GM12891 (cell line): Measurements from ENCODE around the gene TSEN2.
"Not testable (repeated sequence)": the region's sequence is repeated elsewhere in the genome, so short reads cannot be mapped to it uniquely, and the experiment has no call there.

Experiments used
- DNase-seq: peaks from one replicate; pipeline ENCODE4 v3.0.0; 2011; ENCODE audit warnings: low spot score; ENCODE audit not compliant: insufficient read length
- FAIRE-seq: peaks from 2 replicates; lab custom pipeline; 2011; peaks lifted over from hg19 to GRCh38; lab: Jason Lieb, UNC
- PAX5 ChIP-seq: IDR thresholded peaks from 2 replicates; pipeline ENCODE4 v1.6.1; 2011; ENCODE audit warnings: low read length, moderate library complexity, mild to moderate bottlenecking; ENCODE audit not compliant: insufficient read depth, severe bottlenecking
- POLR2A ChIP-seq: IDR thresholded peaks from 2 replicates; pipeline ENCODE4 v1.6.1; 2011; ENCODE audit warnings: low read depth, low read length, control low read depth
- POLR2AphosphoS5 ChIP-seq: IDR thresholded peaks from 2 replicates; pipeline ENCODE4 v1.6.1; 2011; ENCODE audit warnings: low read depth, low read length, control low read depth
- POU2F2 ChIP-seq: IDR thresholded peaks from 2 replicates; pipeline ENCODE4 v1.6.1; 2011; ENCODE audit warnings: low read depth, mild to moderate bottlenecking, control low read depth, low read length, moderate library complexity
- SPI1 ChIP-seq: IDR thresholded peaks from 2 replicates; pipeline ENCODE4 v1.6.1; 2011; ENCODE audit warnings: low read depth, low read length, control low read depth
- TAF1 ChIP-seq: IDR thresholded peaks from 2 replicates; pipeline ENCODE4 v1.6.1; 2011; ENCODE audit warnings: low read depth, low read length, control low read depth

Gene TSEN2

GRCh38 chr3:12472000-12472610 is 12.2 kb upstream of the TSEN2 start:
- DNase-seq: no peak
- no peak for TF ChIP-seq POU2F2
- no peak for TF ChIP-seq POLR2A
- no peak for TF ChIP-seq TAF1
- TF ChIP-seq PAX5: no peak
- no peak for TF ChIP-seq SPI1
- TF ChIP-seq POLR2AphosphoS5: no peak
- FAIRE-seq: no peak

- TF ChIP-seq POU2F2 (no peak), TAF1 (no peak), POLR2A (no peak), PAX5 (no peak), POLR2AphosphoS5 (no peak), SPI1 (no peak)
- FAIRE-seq (no peak), DNase-seq (no peak)
Observed at GRCh38 chr3:12472796-12473195, 11.5 kb upstream of the TSEN2 start.

GRCh38 chr3:12473511-12473910 is 10.8 kb upstream of the TSEN2 start:
- DNase-seq (no peak), FAIRE-seq (no peak)
- TF ChIP-seq POU2F2: no peak
- TF ChIP-seq TAF1: no peak
- no peak for TF ChIP-seq SPI1
- no peak for TF ChIP-seq PAX5
- no peak for TF ChIP-seq POLR2A
- no peak for TF ChIP-seq POLR2AphosphoS5

GRCh38 chr3:12476238-12476897 is 7.9 kb upstream of the TSEN2 start:
- DNase-seq: no peak
- TF ChIP-seq TAF1: no peak
- TF ChIP-seq POLR2A: no peak
- TF ChIP-seq POU2F2: no peak
- no peak for TF ChIP-seq PAX5
- TF ChIP-seq SPI1: no peak
- no peak for TF ChIP-seq POLR2AphosphoS5
- FAIRE-seq: no peak

- no peak for TF ChIP-seq PAX5
- TF ChIP-seq POLR2AphosphoS5: no peak
- TF ChIP-seq SPI1: no peak
- no peak for TF ChIP-seq POLR2A
- TF ChIP-seq POU2F2: no peak
- DNase-seq (no peak), FAIRE-seq (no peak)
Observed at GRCh38 chr3:12477256-12477655, 7.0 kb upstream of the TSEN2 start.

- TF ChIP-seq TAF1: no peak
- no peak for TF ChIP-seq PAX5
- TF ChIP-seq POLR2A: no peak
- no peak for TF ChIP-seq POLR2AphosphoS5
- FAIRE-seq (no peak), DNase-seq (no peak)
Observed at GRCh38 chr3:12478326-12478725, 6.0 kb upstream of the TSEN2 start.

GRCh38 chr3:12479198-12479597 is 5.1 kb upstream of the TSEN2 start:
- not testable (repeated sequence) for FAIRE-seq, DNase-seq

GRCh38 chr3:12479919-12480427 is 4.3 kb upstream of the TSEN2 start:
- DNase-seq: peak; percentile 51
- peak; percentile 77 for FAIRE-seq
- TF ChIP-seq POLR2AphosphoS5 (no peak), POLR2A (no peak), POU2F2 (no peak), TAF1 (no peak), PAX5 (no peak), SPI1 (no peak)

GRCh38 chr3:12483410-12483809 is 870 bp upstream of the TSEN2 start:
- FAIRE-seq (no peak), DNase-seq (no peak)
- TF ChIP-seq POLR2AphosphoS5 (no peak), POU2F2 (no peak)

- TF ChIP-seq PAX5 (no peak), POLR2AphosphoS5 (no peak), POLR2A (no peak), POU2F2 (no peak), TAF1 (no peak), SPI1 (no peak)
- DNase-seq (no peak), FAIRE-seq (no peak)
Observed at GRCh38 chr3:12483872-12484197, 445 bp upstream of the TSEN2 start.

- FAIRE-seq: no peak
- DNase-seq: no peak
- no peak for TF ChIP-seq SPI1
- TF ChIP-seq POLR2A: no peak; the same call in 1 of the 2 replicates
- no peak for TF ChIP-seq POLR2AphosphoS5
- no peak for TF ChIP-seq PAX5
- TF ChIP-seq TAF1: no peak
- TF ChIP-seq POU2F2: no peak
Observed at GRCh38 chr3:12484983-12485327, 675 bp downstream of the TSEN2 start.
